Measurements from ENCODE around the gene MRPS34. TPM values are rescaled to one million over a fixed set of nuclear protein-coding genes. Genes with fewer than 3 reads are reported as not detected.

Gene MRPS34
- total RNA-seq, 2 donors from 2014 or later: 106 to 227 TPM

DNA sequence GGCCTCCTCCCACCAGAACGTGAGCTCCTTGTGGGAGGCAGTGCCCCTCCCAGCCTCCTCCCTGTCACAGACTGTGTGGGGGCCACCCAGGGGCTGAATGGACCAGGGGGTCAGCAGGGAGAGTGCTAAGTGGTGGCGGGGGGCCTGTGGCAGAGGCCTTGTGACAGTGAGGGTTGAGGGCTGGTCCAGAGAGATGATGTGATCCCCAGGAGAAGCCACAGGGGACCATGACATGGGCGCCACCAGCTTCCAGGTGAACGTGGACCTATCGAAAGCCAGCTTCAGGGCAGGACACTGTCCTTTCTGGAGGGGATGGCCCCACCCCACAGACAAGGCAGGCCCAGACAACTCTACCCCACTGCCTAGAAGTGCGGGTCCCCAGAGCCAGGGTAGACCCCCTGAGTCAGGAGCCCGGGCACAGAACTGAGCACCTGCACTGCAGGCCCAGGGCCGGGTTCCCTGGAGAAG lies 6.3 kb upstream of the MRPS34 start:
- Histone ChIP-seq H3K27ac (no peak overlapping the region), H3K9me3 (no peaks in the 10 kb centered on the region), H3K27me3 (no peaks in the 10 kb centered on the region), H3K36me3 (no peaks in the 10 kb centered on the region), H3K4me1 (peaks cover 15% of the 10 kb centered on the region), H3K4me3 (no peak overlapping the region), H3K9ac (ENCODE audit: low read depth in 2 of 2, low read length in 2 of 2) (no peak overlapping the region)
- no peak for DNase-seq
- TF ChIP-seq, protein P1, sequence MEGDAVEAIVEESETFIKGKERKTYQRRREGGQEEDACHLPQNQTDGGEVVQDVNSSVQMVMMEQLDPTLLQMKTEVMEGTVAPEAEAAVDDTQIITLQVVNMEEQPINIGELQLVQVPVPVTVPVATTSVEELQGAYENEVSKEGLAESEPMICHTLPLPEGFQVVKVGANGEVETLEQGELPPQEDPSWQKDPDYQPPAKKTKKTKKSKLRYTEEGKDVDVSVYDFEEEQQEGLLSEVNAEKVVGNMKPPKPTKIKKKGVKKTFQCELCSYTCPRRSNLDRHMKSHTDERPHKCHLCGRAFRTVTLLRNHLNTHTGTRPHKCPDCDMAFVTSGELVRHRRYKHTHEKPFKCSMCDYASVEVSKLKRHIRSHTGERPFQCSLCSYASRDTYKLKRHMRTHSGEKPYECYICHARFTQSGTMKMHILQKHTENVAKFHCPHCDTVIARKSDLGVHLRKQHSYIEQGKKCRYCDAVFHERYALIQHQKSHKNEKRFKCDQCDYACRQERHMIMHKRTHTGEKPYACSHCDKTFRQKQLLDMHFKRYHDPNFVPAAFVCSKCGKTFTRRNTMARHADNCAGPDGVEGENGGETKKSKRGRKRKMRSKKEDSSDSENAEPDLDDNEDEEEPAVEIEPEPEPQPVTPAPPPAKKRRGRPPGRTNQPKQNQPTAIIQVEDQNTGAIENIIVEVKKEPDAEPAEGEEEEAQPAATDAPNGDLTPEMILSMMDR (IDR thresholded peaks at IDR 0.05): no peak
- intact Hi-C loops (cut with DNase I): no loop called here

DNA sequence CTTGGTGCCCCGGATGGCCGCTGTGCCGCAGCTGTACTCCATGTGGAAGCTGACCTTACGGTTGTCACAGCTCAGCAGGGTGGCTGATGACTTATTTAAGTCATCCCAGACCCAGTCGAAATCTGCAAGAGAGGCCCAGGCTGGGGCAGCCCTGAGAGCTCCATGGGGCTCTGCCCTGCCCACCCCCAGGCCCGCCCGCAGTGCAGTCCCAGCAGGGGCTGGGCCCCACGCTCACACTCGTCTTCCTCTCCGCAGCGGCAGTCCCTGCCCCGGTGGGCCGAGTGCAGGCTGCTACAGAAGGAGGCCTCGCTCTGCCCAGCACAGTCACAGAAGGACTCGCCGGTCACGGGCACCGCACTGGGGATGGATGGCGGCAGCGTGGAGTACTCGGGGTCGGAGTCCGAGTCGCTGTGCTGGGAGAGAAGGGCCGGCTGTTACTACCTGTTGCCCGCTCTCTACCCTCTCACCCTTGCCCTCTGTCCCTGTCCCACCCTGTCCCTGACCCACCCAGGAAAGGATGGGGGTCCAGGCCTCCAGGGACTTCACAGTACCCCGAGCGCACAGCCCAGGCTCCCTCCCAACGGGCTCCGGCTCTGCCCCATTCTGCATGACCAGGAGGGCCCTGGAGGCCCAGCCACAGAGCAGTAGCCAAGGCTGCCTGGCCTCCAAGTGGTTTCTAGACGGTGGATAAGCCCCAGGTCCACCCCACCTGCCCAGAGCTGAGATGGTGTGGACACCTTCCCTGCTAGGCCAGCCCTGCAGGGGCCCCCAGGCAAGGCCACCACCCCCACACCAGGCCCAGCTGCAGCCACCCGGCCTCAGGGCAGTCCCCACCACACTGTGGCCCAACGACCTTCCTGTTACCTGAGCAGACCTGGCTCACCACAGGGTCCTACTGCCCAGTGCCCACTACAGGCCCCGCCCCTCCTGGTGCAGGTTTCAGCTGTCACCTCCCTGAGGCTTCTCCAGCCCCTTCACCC lies 5.6 kb upstream of the MRPS34 start:
- intact Hi-C loops (cut with DNase I): no loop called here
- Histone ChIP-seq H3K9ac (ENCODE audit: low read depth in 2 of 2, low read length in 2 of 2) (no peak overlapping the region), H3K4me3 (no peak overlapping the region), H3K27ac (no peak overlapping the region), H3K4me1 (peaks cover 19% of the 10 kb centered on the region), H3K9me3 (no peaks in the 10 kb centered on the region), H3K27me3 (no peaks in the 10 kb centered on the region), H3K36me3 (no peaks in the 10 kb centered on the region)
- no peak for DNase-seq
- TF ChIP-seq, protein P1 (IDR thresholded peaks at IDR 0.05): no peak

DNA sequence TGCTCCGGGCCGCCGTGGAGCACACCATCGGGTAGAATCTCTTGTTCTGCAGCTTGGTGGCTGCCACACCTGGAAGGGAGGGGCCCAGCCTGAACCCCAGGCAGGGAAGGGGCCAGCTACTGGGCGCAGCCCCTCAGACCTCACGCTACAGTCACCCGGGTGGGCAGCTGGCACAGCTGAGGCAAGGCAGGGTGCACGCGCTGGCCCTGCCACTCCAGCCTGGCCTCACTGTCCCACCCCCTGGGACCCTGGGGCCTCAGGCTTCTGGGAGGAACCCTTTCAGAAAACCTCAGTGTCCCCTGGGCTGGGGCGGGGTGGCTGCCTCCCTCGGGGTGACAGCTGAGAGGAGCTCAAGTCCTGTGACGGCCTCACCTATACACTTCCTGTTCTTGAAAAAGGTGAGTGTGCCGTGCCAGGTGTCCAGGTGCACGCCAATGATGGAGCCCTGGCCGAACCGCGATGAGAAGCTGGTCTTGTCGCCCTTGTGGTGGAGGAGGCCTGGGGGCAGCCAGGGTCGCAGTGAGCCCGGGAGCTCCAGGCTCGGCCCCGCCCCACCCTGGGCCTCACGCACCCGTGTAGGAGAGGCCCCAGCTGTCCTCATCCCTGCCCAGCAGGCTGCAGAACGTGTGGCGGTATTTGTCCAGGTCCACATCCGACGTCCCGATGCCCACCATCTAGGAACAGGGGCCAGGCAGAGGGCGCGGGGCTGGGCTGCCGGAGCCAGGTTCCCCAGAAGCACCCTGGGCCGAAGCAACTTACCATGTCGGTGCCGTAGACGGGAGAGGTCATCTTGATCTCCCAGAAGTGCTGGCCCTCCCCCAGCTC lies 4.7 kb upstream of the MRPS34 start:
- no peak for DNase-seq
- Histone ChIP-seq H3K27me3 (no peaks in the 10 kb centered on the region), H3K4me1 (peaks cover 19% of the 10 kb centered on the region), H3K4me3 (no peak overlapping the region), H3K27ac (no peak overlapping the region), H3K36me3 (no peaks in the 10 kb centered on the region), H3K9ac (ENCODE audit: low read depth in 2 of 2, low read length in 2 of 2) (no peak overlapping the region), H3K9me3 (no peaks in the 10 kb centered on the region)
- intact Hi-C loops (cut with DNase I): no loop called here
- TF ChIP-seq, protein P1 (IDR thresholded peaks at IDR 0.05): no peak

GRCh38 chr16:1776991-1777374 lies 4.0 kb upstream of the MRPS34 start:
- DNase-seq: no peak
- intact Hi-C loops (cut with DNase I): no loop called here
- H3K36me3 ChIP-seq: no peaks in the 10 kb centered on the region

GRCh38 chr16:1776672-1776955 lies 3.7 kb upstream of the MRPS34 start:
- Histone ChIP-seq H3K4me3 (no peak overlapping the region), H3K27me3 (no peaks in the 10 kb centered on the region), H3K27ac (no peak overlapping the region), H3K36me3 (no peaks in the 10 kb centered on the region), H3K9ac (ENCODE audit: low read depth in 2 of 2, low read length in 2 of 2) (no peak overlapping the region), H3K4me1 (peaks cover 19% of the 10 kb centered on the region), H3K9me3 (no peaks in the 10 kb centered on the region)
- TF ChIP-seq, protein P1 (IDR thresholded peaks at IDR 0.05): no peak
- intact Hi-C loops (cut with DNase I): no loop called here
- no peak for DNase-seq

More at GRCh38 chr16:1776991-1777374, 4.0 kb upstream of the MRPS34 start:
- H3K9ac ChIP-seq (ENCODE audit: low read depth in 2 of 2, low read length in 2 of 2): no peak overlapping the region
- H3K27ac ChIP-seq: no peak overlapping the region
- TF ChIP-seq, protein P1 (IDR thresholded peaks at IDR 0.05): no peak
- no peaks in the 10 kb centered on the region for H3K27me3 ChIP-seq
- peaks cover 19% of the 10 kb centered on the region for H3K4me1 ChIP-seq
- no peaks in the 10 kb centered on the region for H3K9me3 ChIP-seq
- no peak overlapping the region for H3K4me3 ChIP-seq

Data from colonic mucosa (tissue), 4 donors.